ENCODE data around the gene KAT2B.

Gene KAT2B

GRCh38 chr3:20154078-20154477, 113.8 kb downstream of the KAT2B start:
- DNase-seq: no peak

- no peak for DNase-seq
These were observed 114.7 kb downstream of the KAT2B start for GRCh38 chr3:20154928-20155327.

- DNase-seq: no peak
These were observed 120.0 kb downstream of the KAT2B start for GRCh38 chr3:20160230-20160629.

- DNase-seq: no peak
These were observed 121.5 kb downstream of the KAT2B start for GRCh38 chr3:20161714-20162113.

GRCh38 chr3:20173844-20174410, 133.7 kb downstream of the KAT2B start:
- DNase-seq: no peak

- no peak for DNase-seq
These were observed 141.0 kb downstream of the KAT2B start for GRCh38 chr3:20181276-20181675.

GRCh38 chr3:20182206-20182605, 142.0 kb downstream of the KAT2B start:
- DNase-seq: no peak

- DNase-seq: no peak
These were observed 145.1 kb downstream of the KAT2B start for GRCh38 chr3:20185331-20185678.

GRCh38 chr3:20185679-20186599, 145.7 kb downstream of the KAT2B start, which contains the start of gene SGO1:
SGO1 (minus strand) TSS chr3:20186206; CDS start chr3:20184027, 2,179 bp downstream.
- peak; percentile 88 for DNase-seq

GRCh38 chr3:20186600-20187004, 146.4 kb downstream of the KAT2B start:
- no peak for DNase-seq

GRCh38 chr3:20190991-20191390, 150.7 kb downstream of the KAT2B start:
- DNase-seq: no peak

GRCh38 chr3:20194793-20195460, 154.7 kb downstream of the KAT2B start:
- no peak for DNase-seq

GRCh38 chr3:20197775-20198174, 157.5 kb downstream of the KAT2B start:
- no peak for DNase-seq

GRCh38 chr3:20201143-20201542, 160.9 kb downstream of the KAT2B start:
- no peak for DNase-seq
